SH-SY5Y (cell line): Measurements from ENCODE around the gene CYP27C1.

Source experiments
- GATA2 ChIP-seq: IDR thresholded peaks from 2 replicates; pipeline ENCODE4 v1.6.1; 2011; ENCODE audit warnings: mild to moderate bottlenecking, low read depth, low read length
- GATA3 ChIP-seq: IDR thresholded peaks from 2 replicates; pipeline ENCODE4 v1.6.1; 2011; ENCODE audit warnings: low read depth, mild to moderate bottlenecking, low read length, moderate library complexity

GRCh38 chr2:127155947-127156346 lies 64.2 kb downstream of the CYP27C1 start:
- TF ChIP-seq GATA2 (no peak), GATA3 (no peak)
